ENCODE measurements around the gene GALNTL6.

GALNTL6 gene

DNA sequence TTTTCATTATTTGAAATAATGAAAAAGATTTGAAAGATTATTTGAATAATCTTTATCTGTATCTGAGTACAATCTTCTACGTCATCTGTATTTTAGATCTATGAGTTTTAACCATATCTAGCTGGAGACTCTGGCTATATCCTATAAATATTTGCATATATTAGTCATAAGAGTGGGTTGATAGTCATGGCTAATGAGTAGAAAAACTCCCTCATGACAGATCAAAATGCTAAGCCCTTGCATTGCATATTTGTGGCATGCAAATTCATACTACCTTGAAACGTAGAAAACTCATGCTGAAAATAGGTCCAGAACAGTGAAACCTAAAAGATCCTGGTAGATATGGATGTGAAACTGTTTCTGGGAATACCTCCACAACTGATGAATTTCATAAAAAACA is 291.3 kb downstream of the GALNTL6 start:
- DNase-seq (ENCODE audit: extremely low read depth in 1 of 2, low read depth in 1 of 2): no peak

- DNase-seq (ENCODE audit: extremely low read depth in 1 of 2, low read depth in 1 of 2): no peak
Observed at GRCh38 chr4:172105918-172106317, 292.7 kb downstream of the GALNTL6 start.

- no peak for DNase-seq (ENCODE audit: extremely low read depth in 1 of 2, low read depth in 1 of 2)
Observed at GRCh38 chr4:172109466-172109865, 296.3 kb downstream of the GALNTL6 start.

GRCh38 chr4:172124656-172125308 is 311.6 kb downstream of the GALNTL6 start:
- DNase-seq (ENCODE audit: extremely low read depth in 1 of 2, low read depth in 1 of 2): no peak

- DNase-seq (ENCODE audit: extremely low read depth in 1 of 2, low read depth in 1 of 2): no peak
Observed at GRCh38 chr4:172125443-172125842, 312.2 kb downstream of the GALNTL6 start.

- DNase-seq (ENCODE audit: extremely low read depth in 1 of 2, low read depth in 1 of 2): no peak
Observed at GRCh38 chr4:172127168-172127567, 314.0 kb downstream of the GALNTL6 start.

- DNase-seq (ENCODE audit: extremely low read depth in 1 of 2, low read depth in 1 of 2): no peak
Observed at GRCh38 chr4:172129593-172129992, 316.4 kb downstream of the GALNTL6 start.

- DNase-seq (ENCODE audit: extremely low read depth in 1 of 2, low read depth in 1 of 2): no peak
Observed at GRCh38 chr4:172134521-172134920, 321.3 kb downstream of the GALNTL6 start.

- no peak for DNase-seq (ENCODE audit: extremely low read depth in 1 of 2, low read depth in 1 of 2)
Observed at GRCh38 chr4:172141025-172141424, 327.8 kb downstream of the GALNTL6 start.

- no peak for DNase-seq (ENCODE audit: extremely low read depth in 1 of 2, low read depth in 1 of 2)
Observed at GRCh38 chr4:172142281-172142741, 329.1 kb downstream of the GALNTL6 start.

- DNase-seq (ENCODE audit: extremely low read depth in 1 of 2, low read depth in 1 of 2): no peak
Observed at GRCh38 chr4:172143605-172144314, 330.6 kb downstream of the GALNTL6 start.

- no peak for DNase-seq (ENCODE audit: extremely low read depth in 1 of 2, low read depth in 1 of 2)
Observed at GRCh38 chr4:172147687-172148086, 334.5 kb downstream of the GALNTL6 start.

DNA sequence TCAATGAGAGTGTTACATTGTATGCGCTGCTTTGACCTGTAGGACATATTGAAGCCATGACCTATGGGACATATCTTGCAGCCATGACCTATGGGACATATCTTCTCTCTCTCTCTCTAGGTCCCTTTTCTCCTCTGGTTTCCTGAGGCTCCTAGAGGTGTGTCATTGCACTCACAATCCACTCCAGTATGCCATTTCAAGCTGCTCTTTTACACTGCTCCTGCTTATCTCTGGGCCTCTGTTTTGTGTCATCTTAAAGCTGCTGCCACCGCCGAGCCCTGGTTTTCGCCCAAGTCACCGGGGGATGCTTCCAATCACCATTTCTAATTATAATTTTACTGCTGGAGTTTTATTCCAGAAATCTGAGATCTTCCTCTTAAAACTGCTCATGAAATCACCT is 336.1 kb downstream of the GALNTL6 start:
- DNase-seq (ENCODE audit: extremely low read depth in 1 of 2, low read depth in 1 of 2): no peak

DNA sequence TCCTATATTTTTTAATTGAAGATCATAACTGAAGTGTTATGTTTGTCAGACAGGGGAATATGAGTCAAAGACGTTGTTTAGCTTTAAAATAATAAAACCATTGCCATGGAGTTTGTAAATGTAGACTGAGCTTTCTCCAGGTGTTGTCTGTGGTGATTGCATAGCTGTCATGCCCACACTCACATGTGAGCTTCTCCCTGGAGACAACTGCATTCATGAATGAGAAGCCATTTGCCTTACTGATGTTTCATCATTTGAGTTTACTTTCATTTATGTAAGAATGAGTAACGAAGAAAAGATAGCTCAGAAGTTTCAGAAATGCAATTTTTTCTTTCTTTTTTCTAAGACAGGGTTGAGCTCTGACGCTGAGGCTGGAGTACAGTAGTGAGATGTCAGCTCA is 339.1 kb downstream of the GALNTL6 start:
- DNase-seq (ENCODE audit: extremely low read depth in 1 of 2, low read depth in 1 of 2): no peak

DNA sequence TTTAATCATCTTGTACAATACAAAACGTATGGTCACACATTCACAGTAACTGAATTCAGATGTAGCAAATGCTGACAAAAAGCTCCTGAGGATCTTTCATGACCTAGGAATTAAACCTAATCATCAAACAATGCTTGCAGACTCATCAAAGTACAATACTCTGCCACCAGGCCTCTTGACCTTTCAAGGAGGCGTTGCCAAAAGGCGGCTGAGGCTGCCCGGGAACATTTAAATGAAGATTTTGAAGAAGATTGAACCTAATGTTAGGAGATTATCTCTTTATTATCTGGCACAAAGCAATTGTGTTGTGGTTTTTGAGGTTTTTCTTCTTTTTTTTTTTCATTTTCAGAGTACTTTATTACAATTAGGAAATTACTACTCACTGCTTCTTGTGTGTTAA is 340.5 kb downstream of the GALNTL6 start:
- DNase-seq (ENCODE audit: extremely low read depth in 1 of 2, low read depth in 1 of 2): no peak

DNA sequence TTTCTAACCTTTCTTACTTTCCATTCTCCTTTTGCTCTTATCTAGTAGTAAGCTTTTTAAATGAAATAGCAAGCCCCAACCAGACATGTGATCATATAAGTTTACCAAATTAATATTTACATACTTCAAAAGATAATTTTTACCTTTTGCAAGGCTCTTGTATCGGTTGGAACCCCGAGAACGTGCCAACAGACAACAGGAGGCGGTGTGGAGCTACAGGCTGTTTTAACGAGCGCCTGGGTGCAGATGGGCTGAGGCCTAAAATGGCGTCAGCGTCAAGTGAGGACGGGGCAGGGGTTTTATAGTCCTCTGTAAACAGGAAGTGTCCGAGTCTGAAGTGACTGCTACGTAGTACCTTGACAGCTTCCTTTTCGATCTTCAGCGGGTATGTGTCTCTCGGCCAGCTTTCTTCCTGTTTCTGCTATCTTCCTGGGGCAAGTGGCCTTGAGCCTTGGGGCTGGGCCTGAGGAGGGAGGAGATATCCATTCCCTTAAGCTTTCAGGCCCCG is 342.7 kb downstream of the GALNTL6 start:
- no peak for DNase-seq (ENCODE audit: extremely low read depth in 1 of 2, low read depth in 1 of 2)

DNA sequence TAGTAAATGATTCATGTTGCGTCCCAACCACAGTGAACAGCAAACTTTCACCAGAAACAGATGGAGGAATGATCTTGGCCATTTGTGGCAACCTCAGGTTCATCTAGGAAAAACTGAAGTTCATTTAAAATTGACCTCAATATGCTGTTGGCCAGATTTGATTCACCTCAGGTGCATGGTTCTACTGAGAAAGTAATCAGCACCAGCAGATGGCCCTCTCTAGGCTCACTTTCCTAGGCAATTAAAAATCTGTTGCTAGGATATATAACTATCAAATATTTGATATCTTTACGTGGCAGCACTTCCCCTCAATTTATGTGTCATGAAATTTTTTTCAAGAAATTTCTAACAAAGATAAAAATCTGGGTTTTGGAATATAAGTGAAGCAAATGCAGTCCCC is 344.7 kb downstream of the GALNTL6 start:
- no peak for DNase-seq (ENCODE audit: extremely low read depth in 1 of 2, low read depth in 1 of 2)

GRCh38 chr4:172163215-172163614 is 350.0 kb downstream of the GALNTL6 start:
- no peak for DNase-seq (ENCODE audit: extremely low read depth in 1 of 2, low read depth in 1 of 2)

GRCh38 chr4:172168888-172169287 is 355.7 kb downstream of the GALNTL6 start:
- DNase-seq (ENCODE audit: extremely low read depth in 1 of 2, low read depth in 1 of 2): no peak

- no peak for DNase-seq (ENCODE audit: extremely low read depth in 1 of 2, low read depth in 1 of 2)
Observed at GRCh38 chr4:172169871-172170270, 356.7 kb downstream of the GALNTL6 start.

DNA sequence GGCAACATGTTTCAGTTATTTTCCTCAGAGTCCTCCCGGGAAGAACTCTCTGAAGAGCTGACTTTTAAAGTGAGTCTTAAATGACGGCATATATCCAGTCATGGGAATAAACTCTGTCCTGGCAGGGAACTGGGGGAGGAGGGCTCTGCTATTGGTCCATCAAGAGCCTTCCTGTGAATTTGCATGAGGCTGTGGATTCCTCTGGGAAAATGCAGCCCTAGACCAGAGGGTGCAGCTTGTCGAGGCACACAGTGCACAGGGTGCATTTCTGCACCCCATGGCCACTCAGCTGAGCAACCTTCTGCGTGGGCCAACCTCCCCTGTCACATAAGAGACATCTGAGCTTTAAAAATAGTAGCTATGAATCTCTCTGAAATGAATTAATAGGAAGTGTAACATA is 360.0 kb downstream of the GALNTL6 start:
- DNase-seq (ENCODE audit: extremely low read depth in 1 of 2, low read depth in 1 of 2): no peak

DNA sequence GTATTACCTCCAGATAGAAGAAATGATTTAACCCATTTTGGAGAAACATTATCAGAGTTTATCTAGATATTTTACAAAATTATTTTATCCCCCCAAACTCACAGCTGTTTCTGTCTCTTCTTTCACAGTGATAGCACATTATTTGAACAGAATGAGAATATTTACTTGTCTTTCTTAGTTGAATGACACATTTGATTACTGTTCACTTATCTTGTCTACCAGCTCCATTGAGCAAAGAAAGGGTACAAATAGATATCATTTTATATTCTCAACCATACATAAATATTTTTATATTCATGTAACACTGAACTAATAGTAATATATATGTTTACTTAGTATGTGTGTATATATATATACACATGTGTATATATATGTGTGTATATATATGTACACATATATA is 364.2 kb downstream of the GALNTL6 start:
- DNase-seq (ENCODE audit: extremely low read depth in 1 of 2, low read depth in 1 of 2): no peak

All from stimulated activated CD8-positive, alpha-beta memory T cell treated with anti-CD3 and anti-CD28 coated beads, Interleukin-7, amount 100 ng/mL, for 48 hours (primary cell).